GM21526 (cell line): ENCODE data around the gene ASB4.
"Not testable (repeated sequence)": the region's sequence is repeated elsewhere in the genome, so short reads cannot be mapped to it uniquely, and the experiment has no call there.

Source experiments
- ATAC-seq: cut with Tn5 transposase; IDR thresholded peaks from one replicate; pipeline ENCODE4 v1.9.1; 2021; ENCODE audit warnings: moderate library complexity; ENCODE audit not compliant: unreplicated experiment, low FRiP score

Gene ASB4

GRCh38 chr7:95549818-95550529 lies 64.2 kb downstream of the ASB4 start:
- ATAC-seq: no peak

DNA sequence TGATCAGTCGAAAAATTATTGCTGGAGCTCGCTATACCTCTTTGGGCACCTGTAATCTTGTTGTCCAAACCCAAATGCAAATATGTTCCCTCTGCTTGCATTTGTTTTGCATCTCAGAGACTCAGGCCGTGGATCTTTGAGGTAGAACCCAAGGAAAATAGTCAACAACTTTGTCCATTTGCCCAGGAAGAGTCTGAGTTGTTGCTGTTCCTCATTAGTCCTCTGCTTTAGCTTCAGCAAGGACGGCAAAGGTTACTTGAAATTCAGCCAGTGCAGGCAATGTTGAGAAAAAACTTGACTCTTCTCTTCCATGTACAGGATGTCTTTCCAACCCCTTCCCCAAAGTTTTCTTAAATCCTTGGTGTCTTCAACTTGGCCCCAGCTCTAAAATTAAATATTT lies 64.8 kb downstream of the ASB4 start:
- ATAC-seq: no peak

- not testable (repeated sequence) for ATAC-seq
These were observed 66.5 kb downstream of the ASB4 start for GRCh38 chr7:95552010-95552926.

DNA sequence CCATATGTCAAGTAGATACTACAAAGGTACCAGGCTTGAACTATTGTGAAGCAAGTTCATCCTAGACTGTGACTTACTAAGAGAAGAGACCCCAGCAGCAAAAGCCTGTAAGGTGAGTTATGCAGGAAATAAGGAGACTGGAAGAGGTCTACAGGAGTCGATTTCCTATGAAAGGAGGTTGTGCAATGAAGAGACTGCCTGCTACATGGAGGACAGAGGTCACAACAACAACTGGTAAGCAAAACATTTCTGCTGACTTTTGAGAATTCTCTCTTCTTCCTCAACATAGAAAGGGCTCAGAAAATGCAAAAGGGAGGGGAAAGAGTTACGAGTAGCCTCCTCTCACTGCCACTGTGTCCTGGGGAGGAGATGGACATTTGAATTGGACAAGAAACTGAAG lies 68.2 kb downstream of the ASB4 start:
- no peak for ATAC-seq

DNA sequence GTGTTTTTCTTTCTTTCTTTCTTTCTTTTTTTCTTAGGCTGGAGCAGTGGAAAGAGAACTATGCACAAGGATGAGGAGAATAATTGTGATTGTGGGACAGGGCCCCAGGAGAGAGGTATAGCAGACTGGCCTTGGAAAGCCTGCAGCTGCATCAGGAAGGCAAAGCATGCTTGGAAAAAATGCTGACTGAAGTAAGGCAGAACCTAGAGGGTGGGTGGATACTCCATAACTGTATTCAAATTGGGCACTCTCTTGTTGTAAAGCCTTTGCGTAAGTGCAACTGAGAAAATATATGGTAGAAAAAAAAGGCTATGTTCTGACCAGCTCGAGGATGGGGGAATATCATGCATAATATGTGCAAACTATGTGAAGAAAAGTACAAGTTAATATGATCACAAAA lies 71.0 kb downstream of the ASB4 start:
- no peak for ATAC-seq

- no peak for ATAC-seq
These were observed 73.1 kb downstream of the ASB4 start for GRCh38 chr7:95558864-95559263.

DNA sequence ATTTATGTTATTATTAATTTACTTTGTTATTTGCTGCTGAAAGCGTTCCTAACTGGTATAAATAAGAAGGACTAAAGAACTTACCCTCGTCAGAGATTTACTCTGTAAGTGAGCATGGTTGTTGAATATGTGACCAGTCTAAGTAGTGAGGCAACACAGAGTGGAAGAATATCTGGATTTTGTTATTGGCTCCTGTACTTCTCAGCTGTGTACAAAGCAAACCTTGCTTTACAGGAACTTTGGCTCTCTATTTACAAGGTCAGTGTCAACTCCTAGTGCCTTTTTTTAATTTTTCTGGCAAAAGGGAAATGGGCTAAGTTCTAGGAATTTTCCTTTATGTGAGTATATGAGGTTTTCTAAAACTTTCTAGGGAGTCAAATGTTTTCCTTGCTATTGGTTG lies 74.9 kb downstream of the ASB4 start:
- ATAC-seq: no peak

- ATAC-seq: no peak
These were observed 84.0 kb downstream of the ASB4 start for GRCh38 chr7:95569720-95570119.

- ATAC-seq: no peak
These were observed 91.4 kb downstream of the ASB4 start for GRCh38 chr7:95577137-95577536.

GRCh38 chr7:95578299-95578855 lies 92.6 kb downstream of the ASB4 start:
- ATAC-seq: no peak

- no peak for ATAC-seq
These were observed 93.6 kb downstream of the ASB4 start for GRCh38 chr7:95579318-95579717.

- ATAC-seq: no peak
These were observed 95.7 kb downstream of the ASB4 start for GRCh38 chr7:95581467-95581866.

- ATAC-seq: no peak
These were observed 97.0 kb downstream of the ASB4 start for GRCh38 chr7:95582578-95583293.

- no peak for ATAC-seq
These were observed 98.3 kb downstream of the ASB4 start for GRCh38 chr7:95583834-95584621.

DNA sequence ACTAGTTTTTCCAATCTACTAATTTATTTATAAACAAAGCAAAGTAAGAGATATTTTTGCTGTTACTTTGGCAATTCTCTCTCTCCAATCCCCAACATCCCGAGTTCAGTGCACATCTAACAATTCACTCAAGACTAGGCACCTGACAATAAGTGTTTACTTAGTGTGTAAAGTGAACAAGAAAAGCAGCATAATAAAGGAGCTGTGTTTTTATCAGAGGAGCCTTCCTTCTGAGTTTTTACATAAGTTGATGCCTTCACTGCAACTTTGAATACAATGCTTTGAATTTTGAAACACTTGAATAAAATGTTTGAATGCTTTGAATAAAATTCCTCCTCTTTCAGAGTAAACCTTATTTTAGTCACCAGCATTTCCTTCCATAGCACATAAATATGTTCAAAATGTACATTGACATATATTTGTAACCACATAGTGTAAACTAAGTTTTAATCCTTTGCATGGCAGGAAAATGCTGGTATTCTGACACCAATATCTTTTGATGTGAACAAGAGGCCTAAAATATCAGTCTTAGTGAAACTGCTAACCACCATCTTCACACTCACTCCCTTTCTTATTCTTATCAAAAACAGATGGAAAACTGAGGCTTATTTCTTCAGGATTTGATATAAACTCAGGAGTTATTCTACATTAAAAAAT lies 99.2 kb downstream of the ASB4 start:
- ATAC-seq: no peak

- ATAC-seq: no peak
These were observed 99.7 kb downstream of the ASB4 start for GRCh38 chr7:95585426-95585789.

GRCh38 chr7:95586951-95587301 lies 101.2 kb downstream of the ASB4 start:
- no peak for ATAC-seq

DNA sequence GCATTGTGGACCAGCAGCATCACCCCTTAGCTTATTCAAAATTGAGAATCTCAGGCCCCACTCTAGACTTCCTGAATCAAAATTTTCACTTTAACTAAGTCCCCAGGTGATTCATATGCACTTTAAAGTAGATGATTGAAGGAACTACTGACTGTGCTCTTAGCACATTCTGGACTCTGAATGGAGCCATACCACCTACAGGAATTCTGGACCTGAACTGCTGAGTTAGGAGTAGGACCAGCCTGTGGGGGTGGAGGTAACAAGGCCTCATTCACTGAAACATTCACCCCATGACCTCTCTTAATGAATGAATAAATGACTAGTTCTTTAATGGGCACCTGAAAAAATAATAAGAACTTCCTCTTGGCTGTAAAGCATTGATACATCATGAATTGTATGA lies 103.3 kb downstream of the ASB4 start:
- ATAC-seq: no peak

- ATAC-seq: no peak
These were observed 104.0 kb downstream of the ASB4 start for GRCh38 chr7:95589766-95590165.
